ENCODE measurements around the gene SPARC. TPM values are rescaled to one million over a fixed set of nuclear protein-coding genes. Genes with fewer than 3 reads are reported as not detected.
"Not testable (repeated sequence)": the region's sequence is repeated elsewhere in the genome, so short reads cannot be mapped to it uniquely, and the experiment has no call there.

Gene SPARC
- 9,466 and 10,195 TPM in 2 replicates for total RNA-seq
- long read RNA-seq, transcript SPARC-202 (4 exons, 1,598 nt) = minor isoform, 188 of 11,682 reads
- long read RNA-seq, transcript SPARC-201 (10 exons, 3,701 nt) = major isoform, 6,460 of 11,682 reads
- long read RNA-seq, partial matches to known transcripts = 4,346 of 11,682 reads
- long read RNA-seq, other reads (novel, unspliced or antisense) = 688 of 11,682 reads

- Mint-ChIP-seq H3K27ac (ENCODE audit: unreplicated experiment) (peak within 1 kb of the TSS; percentile 99), H3K36me3 (ENCODE audit: unreplicated experiment) (peaks cover 16% of the 10 kb centered on the region)
Measured at GRCh38 chr5:151686674-151687407, at the start of gene SPARC. TSS of gene SPARC (minus strand) at chr5:151686915. CDS start at chr5:151676188, 10,727 bp downstream.

DNA sequence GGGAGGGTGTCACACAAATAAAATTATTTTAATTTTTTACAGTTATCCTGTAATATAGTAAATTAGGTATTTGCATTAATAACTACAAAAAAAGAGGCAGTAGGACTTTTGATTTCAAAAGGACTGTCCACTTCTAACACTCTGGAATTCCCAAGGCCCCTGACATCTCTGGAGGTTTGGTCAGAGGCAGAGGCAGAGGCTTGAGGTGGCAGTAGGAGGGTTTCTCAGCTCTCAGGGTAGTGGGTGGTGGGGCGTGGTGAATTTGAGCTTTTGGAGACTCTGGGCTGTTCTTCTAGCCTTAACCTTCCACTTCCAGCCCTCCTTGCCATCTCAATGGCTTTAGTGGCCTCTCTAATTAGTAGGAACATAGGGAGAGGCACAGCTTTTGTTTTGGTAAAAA is 48.9 kb upstream of the SPARC start:
- Mint-ChIP-seq H3K27ac (ENCODE audit: unreplicated experiment) (no peak overlapping the region), H3K4me3 (ENCODE audit: unreplicated experiment) (no peak overlapping the region), H3K27me3 (ENCODE audit: unreplicated experiment) (no peaks in the 10 kb centered on the region), H3K4me1 (ENCODE audit: unreplicated experiment) (peaks cover 26% of the 10 kb centered on the region), H3K36me3 (ENCODE audit: unreplicated experiment) (no peaks in the 10 kb centered on the region), H3K9me3 (ENCODE audit: unreplicated experiment) (no peaks in the 10 kb centered on the region)
- DNase-seq (ENCODE audit: extremely low spot score, unreplicated experiment) = no peak
- TF ChIP-seq, protein P1, sequence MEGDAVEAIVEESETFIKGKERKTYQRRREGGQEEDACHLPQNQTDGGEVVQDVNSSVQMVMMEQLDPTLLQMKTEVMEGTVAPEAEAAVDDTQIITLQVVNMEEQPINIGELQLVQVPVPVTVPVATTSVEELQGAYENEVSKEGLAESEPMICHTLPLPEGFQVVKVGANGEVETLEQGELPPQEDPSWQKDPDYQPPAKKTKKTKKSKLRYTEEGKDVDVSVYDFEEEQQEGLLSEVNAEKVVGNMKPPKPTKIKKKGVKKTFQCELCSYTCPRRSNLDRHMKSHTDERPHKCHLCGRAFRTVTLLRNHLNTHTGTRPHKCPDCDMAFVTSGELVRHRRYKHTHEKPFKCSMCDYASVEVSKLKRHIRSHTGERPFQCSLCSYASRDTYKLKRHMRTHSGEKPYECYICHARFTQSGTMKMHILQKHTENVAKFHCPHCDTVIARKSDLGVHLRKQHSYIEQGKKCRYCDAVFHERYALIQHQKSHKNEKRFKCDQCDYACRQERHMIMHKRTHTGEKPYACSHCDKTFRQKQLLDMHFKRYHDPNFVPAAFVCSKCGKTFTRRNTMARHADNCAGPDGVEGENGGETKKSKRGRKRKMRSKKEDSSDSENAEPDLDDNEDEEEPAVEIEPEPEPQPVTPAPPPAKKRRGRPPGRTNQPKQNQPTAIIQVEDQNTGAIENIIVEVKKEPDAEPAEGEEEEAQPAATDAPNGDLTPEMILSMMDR (IDR thresholded peaks at IDR 0.05) = no peak

More at GRCh38 chr5:151686674-151687407, at the start of gene SPARC:
- peaks cover 41% of the 10 kb centered on the region for H3K4me1 Mint-ChIP-seq (ENCODE audit: unreplicated experiment)
- no peaks in the 10 kb centered on the region for H3K9me3 Mint-ChIP-seq (ENCODE audit: unreplicated experiment)
- H3K4me3 Mint-ChIP-seq (ENCODE audit: unreplicated experiment) = peak within 1 kb of the TSS; percentile 95
- peak; percentile 93 for DNase-seq (ENCODE audit: extremely low spot score, unreplicated experiment)
- TF ChIP-seq, protein P1 (IDR thresholded peaks at IDR 0.05) = peak; percentile 17
- no peaks in the 10 kb centered on the region for H3K27me3 Mint-ChIP-seq (ENCODE audit: unreplicated experiment)

GRCh38 chr5:151734064-151734408 is 47.3 kb upstream of the SPARC start:
- H3K9me3 Mint-ChIP-seq (ENCODE audit: unreplicated experiment) = peaks cover 9% of the 10 kb centered on the region
- TF ChIP-seq, protein P1 (IDR thresholded peaks at IDR 0.05) = no peak
- H3K4me3 Mint-ChIP-seq (ENCODE audit: unreplicated experiment) = no peak overlapping the region
- DNase-seq (ENCODE audit: extremely low spot score, unreplicated experiment) = no peak
- H3K27me3 Mint-ChIP-seq (ENCODE audit: unreplicated experiment) = no peaks in the 10 kb centered on the region
- peaks cover 12% of the 10 kb centered on the region for H3K4me1 Mint-ChIP-seq (ENCODE audit: unreplicated experiment)
- H3K36me3 Mint-ChIP-seq (ENCODE audit: unreplicated experiment) = peaks cover 4% of the 10 kb centered on the region
- no peak overlapping the region for H3K27ac Mint-ChIP-seq (ENCODE audit: unreplicated experiment)

DNA sequence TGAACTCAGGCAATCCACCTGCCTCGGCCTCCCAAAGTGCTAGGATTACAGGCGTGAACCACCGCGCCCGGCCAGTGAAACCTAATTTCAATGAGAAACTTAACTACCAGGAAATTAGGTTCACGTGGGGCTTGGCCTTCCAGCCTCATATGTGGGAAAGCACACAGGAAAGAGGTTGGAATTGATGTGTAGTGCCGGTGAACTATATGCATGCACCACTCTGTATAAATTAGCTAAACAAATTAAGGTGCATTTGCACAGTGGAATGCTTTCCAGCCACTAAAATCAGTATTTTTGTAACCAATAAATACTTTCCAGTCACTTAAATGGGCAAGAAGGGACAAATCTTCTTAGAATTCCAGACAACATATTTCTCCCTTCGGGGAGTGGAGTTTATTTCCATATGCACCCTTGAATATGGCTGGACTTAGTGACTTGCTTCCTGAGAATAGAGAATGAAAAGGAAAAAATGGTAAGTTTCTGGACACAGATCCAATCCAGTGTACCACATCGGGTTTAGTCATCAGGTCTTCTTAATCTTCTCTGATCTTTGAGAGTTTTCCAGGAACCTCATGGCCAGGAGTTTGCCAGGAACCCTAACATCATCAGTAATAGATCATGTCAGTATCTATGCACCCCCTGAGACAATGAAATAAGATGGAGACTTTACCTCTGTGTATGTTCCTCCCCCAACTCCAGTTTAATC is 46.8 kb upstream of the SPARC start:
- H3K4me1 Mint-ChIP-seq (ENCODE audit: unreplicated experiment) = peaks cover 8% of the 10 kb centered on the region
- DNase-seq (ENCODE audit: extremely low spot score, unreplicated experiment) = no peak
- TF ChIP-seq, protein P1 (IDR thresholded peaks at IDR 0.05) = no peak
- no peaks in the 10 kb centered on the region for H3K27me3 Mint-ChIP-seq (ENCODE audit: unreplicated experiment)
- H3K4me3 Mint-ChIP-seq (ENCODE audit: unreplicated experiment) = no peak overlapping the region
- peaks cover 4% of the 10 kb centered on the region for H3K36me3 Mint-ChIP-seq (ENCODE audit: unreplicated experiment)
- H3K27ac Mint-ChIP-seq (ENCODE audit: unreplicated experiment) = no peak overlapping the region
- peaks cover 9% of the 10 kb centered on the region for H3K9me3 Mint-ChIP-seq (ENCODE audit: unreplicated experiment)

- no peak for DNase-seq (ENCODE audit: extremely low spot score, unreplicated experiment)
- TF ChIP-seq, protein P1 (IDR thresholded peaks at IDR 0.05) = no peak
- no peaks in the 10 kb centered on the region for H3K4me1 Mint-ChIP-seq (ENCODE audit: unreplicated experiment)
- no peaks in the 10 kb centered on the region for H3K27me3 Mint-ChIP-seq (ENCODE audit: unreplicated experiment)
- H3K9me3 Mint-ChIP-seq (ENCODE audit: unreplicated experiment) = peaks cover 9% of the 10 kb centered on the region
- H3K4me3 Mint-ChIP-seq (ENCODE audit: unreplicated experiment) = no peak overlapping the region
- peaks cover 4% of the 10 kb centered on the region for H3K36me3 Mint-ChIP-seq (ENCODE audit: unreplicated experiment)
- H3K27ac Mint-ChIP-seq (ENCODE audit: unreplicated experiment) = no peak overlapping the region
Measured at GRCh38 chr5:151730381-151730780, 43.7 kb upstream of the SPARC start.

GRCh38 chr5:151729597-151729996 is 42.9 kb upstream of the SPARC start:
- not testable (repeated sequence) for H3K36me3 Mint-ChIP-seq (ENCODE audit: unreplicated experiment); H3K4me1 Mint-ChIP-seq (ENCODE audit: unreplicated experiment); H3K27me3 Mint-ChIP-seq (ENCODE audit: unreplicated experiment); DNase-seq (ENCODE audit: extremely low spot score, unreplicated experiment); H3K4me3 Mint-ChIP-seq (ENCODE audit: unreplicated experiment); H3K27ac Mint-ChIP-seq (ENCODE audit: unreplicated experiment); H3K9me3 Mint-ChIP-seq (ENCODE audit: unreplicated experiment)

All from osteocyte (in vitro differentiated cells).